Erythroblast (primary cell): ENCODE data around the gene C9orf78.
A peak's percentile ranks its signal among the peaks of the same experiment; 100 is the strongest.
"Not testable (repeated sequence)": the region's sequence is repeated elsewhere in the genome, so short reads cannot be mapped to it uniquely, and the experiment has no call there.

ENCODE experiments used
- DNase-seq, 2 experiments: peaks; one replicate each; lab custom pipeline; 2025; lab: John Stamatoyannopoulos, UW
- GATA1 ChIP-seq: IDR thresholded peaks from 2 replicates; pipeline ENCODE4 v1.6.1; 2011; ENCODE audit warnings: low read depth, mild to moderate bottlenecking, control low read depth, low read length, moderate library complexity
- POLR2A ChIP-seq: IDR thresholded peaks from 2 replicates; pipeline ENCODE4 v1.6.1; 2011; ENCODE audit warnings: mild to moderate bottlenecking, low read length

The C9orf78 gene

DNA sequence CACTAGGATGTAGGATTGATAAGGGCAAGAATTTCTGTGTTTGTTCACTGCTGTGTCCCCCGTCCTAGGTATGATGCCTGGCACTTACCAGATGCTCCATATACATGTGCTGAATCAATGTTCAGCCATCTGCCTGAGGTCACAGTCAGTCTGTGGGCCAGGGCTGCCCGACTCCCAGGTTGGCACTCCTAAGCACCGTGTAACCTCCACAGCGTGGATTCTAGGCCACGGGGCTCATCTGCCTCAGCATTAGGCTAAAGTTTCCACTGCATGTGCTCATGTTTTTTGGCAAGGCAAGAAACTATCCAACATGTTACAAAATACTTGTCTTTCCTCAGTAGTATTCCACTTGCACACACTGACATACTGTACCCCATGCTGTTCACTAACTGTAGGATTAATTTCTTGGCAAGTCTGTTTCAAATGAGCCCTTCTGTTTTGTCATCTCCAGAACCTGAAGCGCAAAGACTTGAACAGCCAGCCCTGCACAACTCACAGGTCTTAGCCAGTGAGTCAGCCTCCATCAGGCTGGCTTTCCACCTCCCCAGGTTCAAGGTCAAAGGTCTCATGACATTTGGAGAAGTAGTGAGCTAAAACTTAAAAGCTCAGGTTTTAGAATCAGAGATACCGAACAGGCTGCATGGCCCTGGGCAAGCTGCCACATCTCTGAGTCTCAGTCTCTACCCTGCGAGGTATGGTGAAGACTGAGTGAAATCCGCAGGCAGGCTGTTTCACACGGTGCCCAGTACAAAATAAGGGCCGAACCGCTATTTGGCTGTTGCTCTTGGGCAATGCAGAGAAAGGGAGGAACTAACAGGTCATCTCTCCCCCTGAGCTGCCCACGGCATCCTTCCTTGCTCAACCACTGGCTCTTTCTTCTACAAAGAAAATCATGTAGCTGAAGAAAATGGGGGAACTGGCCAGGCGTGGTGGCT is 18.3 kb downstream of the C9orf78 start:
- TF ChIP-seq GATA1 (no peak), POLR2A (no peak)
- DNase-seq = no peak

DNA sequence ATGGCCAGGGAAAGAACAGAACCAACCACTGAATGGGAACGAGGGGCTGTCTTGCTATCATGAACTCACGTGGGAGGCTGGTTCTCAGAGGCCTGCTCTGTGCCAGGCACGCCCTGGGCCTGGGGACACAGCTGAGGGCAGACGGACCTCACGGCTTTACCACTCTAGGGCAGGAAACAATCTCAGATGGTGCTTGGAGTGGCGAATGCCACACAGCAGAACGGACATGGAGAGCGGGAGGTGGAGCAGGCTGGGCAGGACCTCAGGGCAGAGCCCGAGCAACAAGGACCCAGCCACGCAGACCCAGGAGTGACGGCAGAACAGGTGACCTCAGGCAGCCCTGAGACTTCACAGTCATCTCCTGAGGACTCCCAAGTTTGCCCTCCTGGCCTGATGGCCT is 19.8 kb downstream of the C9orf78 start:
- TF ChIP-seq GATA1 = no peak
- no peak for TF ChIP-seq POLR2A
- no peak for DNase-seq

DNA sequence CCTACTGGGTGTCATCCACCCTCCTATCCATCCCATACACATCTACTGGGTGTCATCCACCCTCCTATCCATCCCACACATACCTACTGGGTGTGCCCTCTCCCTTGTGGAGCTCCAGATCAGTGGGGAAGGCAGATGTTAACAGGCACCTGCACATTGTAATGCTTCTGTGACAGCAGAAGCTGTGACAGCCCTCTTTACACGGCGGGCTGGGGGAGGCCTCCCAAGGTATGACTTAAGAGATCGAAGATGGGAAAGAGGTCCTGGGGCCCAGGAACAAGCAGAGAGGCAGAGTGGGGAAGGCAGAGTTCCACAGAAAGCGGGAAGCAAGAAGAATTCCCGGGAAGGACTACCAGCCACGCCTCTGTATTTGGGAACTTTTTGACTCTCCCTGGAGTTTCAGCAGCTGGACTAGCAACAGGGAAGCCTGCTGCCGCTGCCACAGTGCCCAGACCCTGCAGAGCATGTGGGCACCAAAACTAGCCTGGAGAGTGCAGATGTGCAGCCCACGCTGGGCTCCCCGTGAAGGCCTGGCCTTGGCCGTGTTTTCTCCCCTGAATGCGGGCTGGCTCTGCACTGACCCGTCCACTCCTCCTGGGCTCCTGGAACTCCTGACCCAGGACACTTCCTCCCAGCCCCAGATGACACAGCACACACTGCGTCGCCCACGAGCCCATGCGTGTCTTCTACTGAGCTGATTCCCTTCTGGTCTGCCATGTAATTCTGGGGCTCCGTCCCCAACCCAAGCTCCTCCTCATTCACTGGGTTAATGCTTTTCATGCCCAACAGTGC is 20.4 kb downstream of the C9orf78 start:
- no peak for TF ChIP-seq POLR2A
- DNase-seq = no peak

DNA sequence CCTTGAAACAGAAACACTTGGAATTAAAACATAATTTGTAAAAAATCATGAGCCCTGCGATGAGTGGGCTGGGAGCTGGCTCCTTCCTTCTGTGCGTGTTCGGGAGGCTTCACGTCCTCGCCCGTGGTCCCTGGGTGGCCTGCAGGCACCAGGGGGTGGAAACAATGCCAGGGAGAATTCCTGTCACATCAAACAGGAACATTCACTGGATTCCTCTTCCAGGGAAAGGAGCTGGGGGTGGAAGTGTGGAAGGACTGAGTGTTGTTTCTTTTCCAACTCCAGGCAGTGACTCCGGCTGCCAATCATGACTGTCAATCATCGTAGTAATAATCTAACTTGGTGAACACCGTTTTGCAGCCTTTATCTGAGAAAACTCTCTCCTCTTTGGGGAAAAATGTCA is 21.4 kb downstream of the C9orf78 start:
- DNase-seq = no peak

DNA sequence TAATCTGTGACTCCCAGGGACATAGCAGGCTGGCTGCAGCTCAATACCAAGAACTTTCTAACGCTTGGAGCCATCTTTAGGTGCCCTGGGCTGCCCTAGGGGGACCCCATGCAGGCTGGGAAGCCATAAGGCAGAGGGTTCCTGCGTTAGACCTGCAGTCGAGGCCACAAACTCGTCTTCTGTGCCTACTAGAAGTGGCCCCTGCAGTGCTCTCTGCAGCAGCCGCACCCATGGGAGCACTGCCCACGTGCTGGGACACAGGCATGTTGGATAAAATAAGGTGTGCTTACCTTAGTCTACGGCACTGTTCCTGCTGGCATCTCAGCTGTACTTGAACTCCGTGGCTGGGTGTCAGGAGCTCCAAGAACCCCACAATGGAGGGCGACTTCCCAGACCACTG is 22.7 kb downstream of the C9orf78 start:
- peak; percentile 21 for TF ChIP-seq POLR2A
- no peak for TF ChIP-seq GATA1
- no peak for DNase-seq

More for the DNA sequence above, 21.4 kb downstream of the C9orf78 start:
- TF ChIP-seq GATA1 (no peak), POLR2A (no peak)

DNA sequence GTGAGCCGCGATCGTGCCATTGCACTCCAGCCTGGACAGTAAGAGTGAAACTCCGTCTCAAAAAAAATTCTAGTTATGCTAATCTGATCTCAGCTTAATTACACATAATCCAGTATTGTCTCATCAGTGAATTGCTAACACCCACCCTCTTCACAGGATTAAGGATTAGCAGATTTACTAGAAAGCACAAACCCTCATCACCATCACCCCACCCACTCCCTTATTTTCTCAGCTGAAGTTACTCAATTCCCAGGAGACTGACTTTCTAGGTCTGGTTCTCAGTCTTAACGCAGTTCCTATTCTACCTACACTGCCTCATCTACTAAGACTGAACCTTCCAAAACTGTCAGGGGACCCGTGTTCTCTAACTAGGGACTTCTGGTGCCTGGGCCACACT is 23.1 kb downstream of the C9orf78 start:
- TF ChIP-seq GATA1 (no peak), POLR2A (no peak)
- no peak for DNase-seq

DNA sequence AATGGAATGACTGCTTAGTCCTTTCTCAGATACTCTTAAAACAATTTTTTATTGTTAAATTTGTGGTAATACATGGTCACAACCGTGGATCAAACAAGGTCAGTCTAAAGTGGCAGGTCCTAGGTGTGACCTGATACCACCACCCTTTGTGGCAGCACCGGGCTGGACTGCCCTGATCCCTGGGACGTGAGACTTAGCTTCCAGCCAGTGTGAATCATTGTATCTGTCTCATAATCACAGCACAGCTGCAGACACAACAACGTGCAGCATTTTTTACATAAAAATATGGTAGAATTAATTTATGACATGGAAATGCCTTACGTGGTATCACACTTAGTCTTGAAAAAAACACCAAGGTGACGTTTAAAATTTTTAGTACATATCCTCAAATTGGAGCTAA is 24.3 kb downstream of the C9orf78 start:
- TF ChIP-seq POLR2A (no peak), GATA1 (no peak)
- DNase-seq = no peak

DNA sequence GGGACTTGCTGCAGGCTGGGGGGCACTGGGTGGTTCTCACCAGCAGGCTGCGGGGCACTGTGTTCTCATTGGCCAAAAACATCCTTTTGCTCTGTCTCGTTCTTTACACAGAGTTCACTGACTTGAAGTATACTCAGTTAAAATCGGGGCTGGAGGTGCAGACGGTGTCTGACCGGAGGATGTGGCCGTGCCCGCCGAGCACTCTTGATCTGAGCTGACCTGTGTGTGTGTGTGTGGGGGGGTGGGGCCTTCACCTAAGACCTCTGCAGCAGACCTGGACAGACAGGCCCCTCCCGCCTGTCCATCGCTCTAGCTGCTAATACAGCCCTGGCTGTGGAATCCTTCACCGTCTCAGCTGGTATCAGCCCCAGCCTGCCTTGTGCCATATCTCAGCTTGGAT is 25.0 kb downstream of the C9orf78 start:
- no peak for DNase-seq
- TF ChIP-seq GATA1 = no peak
- peak; percentile 2 for TF ChIP-seq POLR2A

DNA sequence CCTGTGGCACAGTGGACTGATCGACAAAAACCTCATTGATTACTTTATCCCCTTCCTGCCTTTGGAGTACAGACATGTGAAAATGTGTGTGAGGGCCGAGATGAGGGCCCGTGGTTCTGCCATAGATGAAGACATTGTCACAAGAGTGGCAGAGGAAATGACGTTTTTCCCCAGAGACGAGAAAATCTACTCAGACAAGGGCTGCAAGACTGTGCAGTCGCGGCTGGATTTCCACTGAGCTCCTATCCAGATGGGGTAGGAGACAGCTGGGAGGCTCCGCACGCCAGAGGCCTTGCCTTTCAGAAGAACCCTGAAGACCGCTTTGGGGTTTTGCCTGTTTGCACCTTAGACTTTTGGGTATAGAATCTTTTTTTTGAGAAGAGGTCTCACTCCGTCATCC is 25.7 kb downstream of the C9orf78 start:
- DNase-seq = no peak
- TF ChIP-seq POLR2A = no peak
- no peak for TF ChIP-seq GATA1

DNA sequence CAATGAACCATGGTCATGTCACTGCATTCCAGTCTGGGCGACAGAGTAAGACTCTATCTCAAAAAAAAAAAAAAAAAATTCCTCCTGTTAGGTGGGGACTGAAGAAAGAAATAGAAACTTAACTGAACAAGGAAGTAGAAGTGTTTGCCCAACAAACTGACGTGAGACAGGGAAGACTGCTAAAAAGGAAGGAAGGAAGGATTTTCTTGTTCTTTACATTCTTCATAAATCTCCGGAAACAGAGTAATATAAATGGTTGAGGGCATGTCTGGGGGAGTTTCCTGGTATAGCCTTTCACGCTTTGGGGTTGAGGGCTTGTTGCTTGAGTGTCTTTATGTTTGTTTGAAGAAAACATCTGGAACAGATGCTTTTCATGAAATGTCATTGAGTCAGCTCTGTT is 29.0 kb downstream of the C9orf78 start:
- DNase-seq = no peak
- TF ChIP-seq POLR2A (no peak), GATA1 (no peak)

DNA sequence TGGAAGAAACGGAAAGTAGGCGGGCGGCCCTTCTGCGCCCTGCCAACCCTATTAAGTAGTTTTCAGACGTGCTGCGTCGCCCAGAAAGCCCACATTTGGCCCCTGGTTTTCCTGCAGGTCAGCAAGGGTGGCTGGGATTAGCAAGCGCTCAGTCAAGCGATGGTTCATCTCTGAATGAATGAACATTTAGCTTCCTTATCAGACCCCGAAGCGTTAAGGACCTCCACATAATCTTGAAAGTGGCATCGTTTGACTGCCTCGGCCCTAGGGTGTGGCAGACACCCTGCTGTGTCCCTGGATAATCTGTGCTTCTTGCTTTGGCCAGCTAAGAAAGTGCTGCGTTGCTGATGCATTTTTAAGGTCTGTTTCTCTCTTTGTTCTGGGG is 31.4 kb downstream of the C9orf78 start:
- TF ChIP-seq POLR2A (no peak), GATA1 (no peak)
- DNase-seq = peak; percentile 69 to 78

DNA sequence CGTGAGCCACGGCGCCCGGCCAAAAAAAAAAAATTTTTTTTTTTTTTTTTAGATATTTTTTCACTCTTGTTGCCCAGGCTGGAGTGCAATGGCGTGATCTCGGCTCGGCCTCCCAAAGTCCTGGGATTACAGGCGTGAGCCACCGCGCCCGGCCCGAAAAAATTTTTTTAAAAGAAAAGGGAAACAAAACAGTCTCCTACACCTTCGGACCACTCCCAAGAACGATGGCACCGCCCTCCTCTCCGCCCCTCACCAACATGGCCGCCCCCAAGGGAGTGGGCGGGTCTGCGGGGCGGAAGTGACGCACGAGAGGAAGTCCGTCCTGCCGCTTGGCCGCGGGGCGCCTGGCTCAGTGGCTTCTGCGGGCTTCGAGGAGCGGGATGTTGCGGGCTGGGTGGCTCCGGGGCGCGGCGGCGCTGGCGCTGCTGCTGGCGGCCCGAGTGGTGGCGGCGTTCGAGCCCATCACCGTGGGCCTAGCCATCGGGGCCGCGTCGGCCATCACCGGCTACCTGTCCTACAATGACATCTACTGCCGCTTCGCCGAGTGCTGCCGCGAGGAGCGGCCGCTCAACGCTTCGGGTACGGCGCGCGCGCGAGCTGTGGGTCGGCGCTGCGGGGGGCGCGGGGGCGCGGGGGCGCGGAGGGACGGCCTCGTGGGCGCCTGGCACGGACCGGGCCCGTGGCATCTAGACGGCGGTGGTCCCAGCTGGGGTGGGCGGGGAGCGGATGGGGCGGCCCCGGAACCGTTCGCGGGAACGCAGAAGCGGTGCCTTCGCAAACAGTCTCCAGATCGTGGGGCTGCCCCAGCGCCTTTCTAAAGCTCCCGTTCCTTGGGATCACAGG is 32.0 kb downstream of the C9orf78 start, which contains the start of gene TOR1B:
TOR1B (plus strand) TSS at position 352 of the 843 bp plus-strand sequence; CDS start at position 381, 29 bp downstream.
- no peak for TF ChIP-seq GATA1
- peak; percentile 70 for TF ChIP-seq POLR2A
- DNase-seq = peak; percentile 95 to 97

DNA sequence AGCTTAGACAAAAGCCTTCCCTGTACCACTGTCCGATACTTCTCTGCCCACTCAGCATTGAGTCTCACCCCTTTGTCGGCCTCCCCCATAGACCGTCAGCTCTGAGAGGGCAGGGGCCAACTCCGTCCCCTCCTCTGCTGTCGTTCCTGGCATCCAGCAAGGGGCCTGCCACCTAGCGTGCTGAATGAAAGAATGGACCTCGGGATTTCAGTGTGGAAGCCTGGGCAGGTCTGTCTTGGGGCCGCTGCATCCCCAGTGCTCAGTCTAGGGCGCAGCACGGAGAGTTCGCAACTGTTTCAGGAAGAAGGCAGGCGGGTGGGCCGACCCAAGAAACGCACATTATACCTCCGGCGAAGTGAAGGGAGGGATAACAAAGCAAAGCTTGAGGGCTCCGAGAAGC is 33.6 kb downstream of the C9orf78 start:
- DNase-seq = no peak
- TF ChIP-seq GATA1 = no peak
- TF ChIP-seq POLR2A = no peak

DNA sequence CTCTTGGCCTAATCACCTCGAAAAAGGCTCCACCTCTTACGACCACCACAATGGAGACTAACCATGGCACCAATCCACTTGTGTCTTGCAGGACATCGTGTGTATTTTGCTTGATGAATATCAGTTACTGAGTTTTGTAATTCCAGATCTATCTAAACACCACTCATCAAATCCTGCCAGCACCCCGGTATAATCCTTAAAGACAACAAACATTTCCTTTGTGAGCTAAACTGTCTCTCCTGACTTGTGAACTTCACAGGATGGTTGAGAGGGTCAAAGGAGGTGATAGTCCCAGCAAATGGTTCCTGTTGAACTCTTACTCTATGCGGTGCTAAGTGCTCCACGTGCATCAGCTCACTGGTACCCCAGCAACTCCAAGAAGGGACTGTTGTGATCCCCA is 36.1 kb downstream of the C9orf78 start:
- TF ChIP-seq POLR2A = no peak
- no peak for TF ChIP-seq GATA1
- no peak for DNase-seq

DNA sequence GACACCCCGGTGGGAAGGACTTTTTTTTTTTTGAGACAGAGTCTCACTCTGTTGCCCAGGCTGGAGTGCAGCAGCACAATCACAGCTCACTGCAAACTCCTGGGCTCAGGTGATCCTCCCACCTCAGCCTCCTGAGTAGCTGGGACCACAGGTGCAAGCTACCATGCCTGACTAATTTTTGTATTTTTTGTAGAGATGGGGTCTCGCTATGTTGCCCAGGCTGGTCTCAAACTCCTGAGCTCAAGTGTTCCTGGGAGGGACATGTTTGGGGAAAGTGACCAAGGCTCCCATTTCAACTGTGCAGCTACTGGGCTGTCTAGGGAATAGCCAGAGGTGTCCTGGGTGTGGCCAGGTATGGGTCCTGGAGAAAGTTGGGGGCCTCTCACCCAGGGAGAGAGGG is 39.0 kb downstream of the C9orf78 start:
- DNase-seq = not testable (repeated sequence)
